HEK293T (cell line): Measurements from ENCODE around the gene TBCA.

Experiments
- CTCF ChIA-PET: fragments of 350-600 bp; formaldehyde crosslinking; extraction: SDS; loops from one replicate; lab custom pipeline; 2021; ENCODE audit warnings: antibody characterized with exemption, inconsistent platforms; lab: Yijun Ruan, JAX
- POLR2A ChIA-PET: fragments of 350-600 bp; formaldehyde crosslinking; extraction: SDS; loops from one replicate; lab custom pipeline; 2020; ENCODE audit warnings: antibody characterized with exemption, inconsistent platforms; lab: Yijun Ruan, JAX
- DNase-seq: peaks from one replicate; pipeline ENCODE4 v3.0.0; 2012; ENCODE audit warnings: mixed read lengths; ENCODE audit errors: extremely low spot score
- ARNT ChIP-seq: fragments of 450-650 bp; IDR thresholded peaks from 2 replicates; pipeline ENCODE4 v1.6.1; 2017; ENCODE audit warnings: mild to moderate bottlenecking
- BHLHE40 ChIP-seq: fragments of 450-650 bp; IDR thresholded peaks from 2 replicates; pipeline ENCODE4 v1.6.1; 2016; ENCODE audit warnings: mild to moderate bottlenecking, moderate library complexity, borderline replicate concordance
- CTBP1 ChIP-seq: fragments of 450-650 bp; IDR thresholded peaks from 2 replicates; pipeline ENCODE4 v1.6.1; 2016; ENCODE audit warnings: borderline replicate concordance
- ELF4 ChIP-seq: fragments of 450-650 bp; IDR thresholded peaks from 2 replicates; pipeline ENCODE4 v1.6.1; 2017; ENCODE audit warnings: antibody characterized with exemption
- FOXA1 ChIP-seq: fragments of 450-650 bp; IDR thresholded peaks from 2 replicates; pipeline ENCODE4 v1.6.1; 2016; ENCODE audit warnings: mild to moderate bottlenecking
- FOXK2 ChIP-seq: fragments of 450-650 bp; IDR thresholded peaks from 2 replicates; pipeline ENCODE4 v1.6.1; 2016; ENCODE audit warnings: mild to moderate bottlenecking
- FOXM1 ChIP-seq: fragments of 450-650 bp; IDR thresholded peaks from 2 replicates; pipeline ENCODE4 v1.6.1; 2017; ENCODE audit warnings: mild to moderate bottlenecking, borderline replicate concordance
- HDGF ChIP-seq: fragments of 450-650 bp; IDR thresholded peaks from 2 replicates; pipeline ENCODE4 v1.6.1; 2017; ENCODE audit warnings: antibody characterized with exemption, borderline replicate concordance
- L3MBTL2 ChIP-seq: fragments of 450-650 bp; conservative IDR thresholded peaks from 2 replicates; pipeline ENCODE4 v1.6.1; 2016; ENCODE audit warnings: mild to moderate bottlenecking
- LEF1 ChIP-seq: fragments of 450-650 bp; IDR thresholded peaks from 2 replicates; pipeline ENCODE4 v1.6.1; 2017; ENCODE audit warnings: mild to moderate bottlenecking, borderline replicate concordance
- NFRKB ChIP-seq: fragments of 450-650 bp; IDR thresholded peaks from 2 replicates; pipeline ENCODE4 v1.6.1; 2016; ENCODE audit warnings: mild to moderate bottlenecking, moderate library complexity
- PKNOX1 ChIP-seq: fragments of 450-650 bp; IDR thresholded peaks from 2 replicates; pipeline ENCODE4 v1.6.1; 2016
- SP1 ChIP-seq: fragments of 450-650 bp; IDR thresholded peaks from 2 replicates; pipeline ENCODE4 v1.6.1; 2017
- SUZ12 ChIP-seq: fragments of 450-650 bp; IDR thresholded peaks from 2 replicates; pipeline ENCODE4 v1.6.1; 2016; ENCODE audit warnings: mild to moderate bottlenecking
- TARDBP ChIP-seq: fragments of 450-650 bp; IDR thresholded peaks from 2 replicates; pipeline ENCODE4 v1.6.1; 2016
- ZNF384 ChIP-seq: fragments of 450-650 bp; IDR thresholded peaks from 2 replicates; pipeline ENCODE4 v1.6.1; 2016

Gene TBCA

DNA sequence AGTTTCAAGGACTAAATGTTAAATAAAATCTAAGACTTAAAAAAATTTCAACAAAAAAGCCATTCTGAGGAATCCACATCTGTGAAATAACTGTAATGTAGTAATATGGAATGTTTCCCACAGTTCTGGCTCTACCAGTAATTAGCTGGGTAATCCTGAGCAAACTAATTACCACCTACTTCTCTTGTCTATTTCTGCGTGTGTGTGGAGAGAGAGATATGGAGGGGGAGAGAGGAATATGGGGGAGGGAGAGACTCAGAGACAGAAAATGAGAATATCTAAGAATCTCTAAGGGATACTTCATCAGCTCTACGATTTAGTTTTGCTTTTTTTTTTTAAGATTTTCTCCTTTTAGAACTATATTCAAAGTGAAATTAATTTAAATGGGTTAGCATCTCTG lies 28.0 kb downstream of the TBCA start:
- DNase-seq: no peak
- TF ChIP-seq PKNOX1: no peak
- TF ChIP-seq BHLHE40: no peak
- no peak for TF ChIP-seq HDGF
- TF ChIP-seq TARDBP: no peak
- no peak for TF ChIP-seq L3MBTL2
- no peak for TF ChIP-seq CTBP1
- TF ChIP-seq LEF1: no peak
- TF ChIP-seq ARNT: no peak
- TF ChIP-seq NFRKB: no peak
- TF ChIP-seq FOXM1: no peak
- ChIA-PET CTCF (interaction anchor here (0.7 kb wide), 1 partner anchor 1173 kb away, joined by 3 read pairs; no protein-coding TSS in a partner anchor), POLR2A (no interaction called here)

DNA sequence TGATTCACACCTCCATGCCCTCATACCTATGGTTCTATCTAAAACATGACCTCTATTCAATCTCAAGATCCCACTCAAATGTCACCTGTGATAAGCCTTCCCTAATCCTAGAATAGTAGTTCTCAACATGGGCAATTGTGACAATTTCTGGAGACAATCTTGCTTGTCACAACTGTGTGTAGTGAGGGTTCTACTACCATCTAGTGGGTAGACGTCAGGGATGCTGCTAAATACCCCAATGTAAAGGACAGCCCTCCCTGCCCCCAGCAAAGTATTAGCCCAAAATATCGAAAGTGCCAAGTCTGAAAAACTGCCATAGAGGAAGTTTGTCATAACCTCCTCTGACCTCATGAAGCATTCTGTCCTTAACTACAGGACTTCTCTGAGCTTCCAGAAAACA lies 32.0 kb downstream of the TBCA start:
- ChIA-PET POLR2A (no interaction called here), CTCF (no interaction called here)
- no peak for TF ChIP-seq PKNOX1
- 0 out of 2 replicates have a peak, but pooled peaks have one; percentile 6 for TF ChIP-seq ZNF384
- no peak for DNase-seq

GRCh38 chr5:77743181-77743580 lies 33.0 kb downstream of the TBCA start:
- no peak for TF ChIP-seq ZNF384
- no peak for TF ChIP-seq TARDBP
- TF ChIP-seq L3MBTL2: no peak
- no peak for TF ChIP-seq FOXK2
- TF ChIP-seq SUZ12: no peak
- no peak for TF ChIP-seq ARNT
- TF ChIP-seq FOXM1: no peak
- TF ChIP-seq SP1: no peak
- no peak for TF ChIP-seq ELF4
- no peak for TF ChIP-seq HDGF
- no peak for TF ChIP-seq NFRKB
- TF ChIP-seq FOXA1: no peak
- no peak for TF ChIP-seq PKNOX1
- no peak for TF ChIP-seq CTBP1
- no peak for TF ChIP-seq LEF1
- TF ChIP-seq BHLHE40: no peak
- no peak for DNase-seq
- CTCF ChIA-PET: interaction anchor here (0.5 kb wide), 1 partner anchor 249 kb away, joined by 3 read pairs; no protein-coding TSS in a partner anchor
- POLR2A ChIA-PET: no interaction called here

- CTCF ChIA-PET: no interaction called here
These were observed 34.5 kb downstream of the TBCA start for GRCh38 chr5:77741608-77742007.

DNA sequence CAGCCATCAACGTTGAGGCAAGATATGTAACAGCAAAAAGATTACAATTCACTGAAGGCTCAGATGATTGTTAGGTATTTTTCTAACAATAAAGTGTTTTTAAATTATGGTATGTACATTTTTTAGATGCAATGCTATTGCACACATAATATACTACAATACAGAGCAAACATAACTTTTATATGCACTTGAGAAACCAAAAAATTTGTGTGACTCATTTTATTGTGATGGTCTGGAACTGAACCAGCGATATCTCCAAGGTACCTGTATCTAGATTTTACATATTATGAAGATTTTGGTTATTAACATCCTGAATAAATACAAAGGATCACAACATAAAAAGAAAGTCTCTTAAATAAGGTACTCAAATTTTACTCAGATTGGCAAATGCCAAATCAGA lies 41.3 kb downstream of the TBCA start:
- POLR2A ChIA-PET: no interaction called here
- CTCF ChIA-PET: no interaction called here
- no peak for TF ChIP-seq ELF4
- no peak for TF ChIP-seq SUZ12
- no peak for TF ChIP-seq HDGF
- TF ChIP-seq TARDBP: no peak
- TF ChIP-seq L3MBTL2: no peak
- no peak for TF ChIP-seq FOXM1
- no peak for TF ChIP-seq ZNF384
- no peak for TF ChIP-seq FOXK2
- TF ChIP-seq SP1: no peak
- no peak for TF ChIP-seq NFRKB
- TF ChIP-seq FOXA1: no peak
- no peak for TF ChIP-seq ARNT
- no peak for TF ChIP-seq BHLHE40
- DNase-seq: no peak

More at GRCh38 chr5:77741608-77742007, 34.5 kb downstream of the TBCA start:
- no peak for DNase-seq
- POLR2A ChIA-PET: no interaction called here
- TF ChIP-seq ZNF384 (no peak), HDGF (no peak), L3MBTL2 (no peak), BHLHE40 (no peak), LEF1 (no peak), ARNT (no peak), FOXK2 (no peak), PKNOX1 (no peak), CTBP1 (no peak), FOXA1 (no peak)

DNA sequence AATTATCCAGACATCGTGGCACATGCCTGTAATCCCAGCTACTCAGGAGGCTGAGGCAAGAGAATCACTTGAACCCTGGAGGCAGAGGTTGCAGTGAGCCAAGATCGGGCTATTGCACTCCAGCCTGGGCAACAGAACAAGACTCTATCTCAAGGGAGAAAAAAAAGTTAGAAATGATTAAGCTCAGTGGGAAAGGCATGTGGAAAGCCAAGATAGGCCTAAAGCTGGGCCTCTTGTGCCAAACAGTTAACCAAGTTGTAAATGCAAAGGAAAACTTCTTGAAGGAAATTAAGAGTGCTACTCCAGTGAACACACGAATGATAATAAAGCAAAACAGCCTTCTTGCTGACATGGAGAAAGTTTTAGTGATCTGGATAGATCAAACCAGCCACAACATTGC lies 43.0 kb downstream of the TBCA start:
- CTCF ChIA-PET: no interaction called here
- no peak for DNase-seq
- TF ChIP-seq HDGF (no peak), ZNF384 (no peak), FOXA1 (no peak), SUZ12 (no peak), FOXK2 (no peak), BHLHE40 (no peak), PKNOX1 (no peak), LEF1 (no peak), ELF4 (no peak), NFRKB (no peak), SP1 (no peak), CTBP1 (no peak), TARDBP (no peak), L3MBTL2 (no peak), ARNT (no peak), FOXM1 (no peak)
- POLR2A ChIA-PET: no interaction called here
